Panc1 (cell line): Measurements from ENCODE around the gene SNIP1. TPM values are rescaled to one million over a fixed set of nuclear protein-coding genes. Genes with fewer than 3 reads are reported as not detected.
A peak's percentile ranks its signal among the peaks of the same experiment; 100 is the strongest.
"Not testable (repeated sequence)": the region's sequence is repeated elsewhere in the genome, so short reads cannot be mapped to it uniquely, and the experiment has no call there.

Experiments used
- ATAC-seq: fragments of 200-7000 bp; cut with Tn5 transposase; 2 replicates; pipeline ENCODE4 v1.9.1; 2020; ENCODE audit warnings: mild to moderate bottlenecking, moderate library complexity
- BruUV-seq: library from RNA; stranded (reverse); fragments of 400-500 nt; replicated peaks from 2 replicates; lab custom pipeline; 2021; lab: Mats Ljungman, UMichigan
- CTCF ChIA-PET: fragments of 300-600 bp; sonication (Branson Sonifier 250); formaldehyde crosslinking; loops from one replicate; lab custom pipeline; 2022; ENCODE audit warnings: antibody characterized with exemption; lab: Charles Lee
- POLR2A ChIA-PET: fragments of 300-600 bp; sonication (Branson Sonifier 250); formaldehyde crosslinking; loops from one replicate; lab custom pipeline; 2022; ENCODE audit warnings: antibody characterized with exemption; lab: Charles Lee
- DNase-seq: peaks from one replicate; pipeline ENCODE4 v3.0.0-alpha.2; 2010; ENCODE audit warnings: low read depth, low spot score
- H3K27ac ChIP-seq: 2 replicates; pipeline ENCODE4 v1.5.1; 2011; ENCODE audit warnings: mild to moderate bottlenecking, low read length, inconsistent platforms
- H3K27me3 ChIP-seq: fragments of 200-500 bp; sonication (Bioruptor generic); 2 replicates; pipeline ENCODE4 v1.6.0; 2014; ENCODE audit warnings: low read length, inconsistent platforms; ENCODE audit not compliant: control insufficient read depth, insufficient read depth
- H3K36me3 ChIP-seq: fragments of 200-500 bp; sonication (Bioruptor generic); 2 replicates; pipeline ENCODE4 v1.5.1; 2014; ENCODE audit warnings: inconsistent platforms, mild to moderate bottlenecking, low read length, moderate library complexity; ENCODE audit not compliant: control insufficient read depth, insufficient read depth
- H3K4me1 ChIP-seq: 2 replicates; pipeline ENCODE4 v1.5.1; 2011; ENCODE audit warnings: inconsistent platforms, mild to moderate bottlenecking, low read length, moderate library complexity; ENCODE audit not compliant: control insufficient read depth, insufficient read depth
- H3K4me3 ChIP-seq, 2 experiments: 2 replicates each; pipeline ENCODE4 v1.5.1; 2011 to 2012; ENCODE audit warnings: low read depth in 2 of 2, low read length in 2 of 2, mild to moderate bottlenecking in 2 of 2, inconsistent platforms in 1 of 2, moderate library complexity in 1 of 2
- H3K9me3 ChIP-seq: fragments of 200-500 bp; sonication (Bioruptor generic); 2 replicates; pipeline ENCODE4 v1.5.1; 2014; ENCODE audit warnings: low read depth, mild to moderate bottlenecking, inconsistent platforms, low read length, moderate library complexity; ENCODE audit not compliant: control insufficient read depth, insufficient read depth
- POLR2AphosphoS5 ChIP-seq: IDR thresholded peaks from 2 replicates; pipeline ENCODE4 v1.6.1; 2012; ENCODE audit warnings: mild to moderate bottlenecking, low read depth, low read length, moderate library complexity
- SIN3A ChIP-seq: IDR thresholded peaks from 2 replicates; pipeline ENCODE4 v1.6.1; 2012; ENCODE audit warnings: low read depth, mild to moderate bottlenecking, low read length, moderate library complexity, borderline replicate concordance; ENCODE audit not compliant: insufficient read depth
- TCF7L2 ChIP-seq: IDR thresholded peaks from 2 replicates; pipeline ENCODE4 v1.6.1; 2011; ENCODE audit warnings: mild to moderate bottlenecking, low read depth, low read length, inconsistent platforms
- in situ Hi-C: cut with HindIII; loops from 2 replicates; pipeline ENCODE4 v1.10.0; 2016; ENCODE audit warnings: low sequenced_read_pairs, low pct_unique_long_range_greater_than_20kb
- intact Hi-C: fragments of 100-400 bp; cut with micrococcal nuclease; formaldehyde crosslinking; loops from one replicate; pipeline ENCODE4 v1.10.0; 2022; ENCODE audit not compliant: unreplicated experiment
- total RNA-seq: library from RNA; stranded (reverse); gene quantifications from one replicate; pipeline ENCODE4 v1.2.1, GENCODE V29; 2021; ENCODE audit not compliant: unreplicated experiment
- TF ChIP-seq, protein P1 (sequence below), 2 experiments: IDR thresholded peaks; 2 replicates each; pipeline ENCODE4 v1.6.1; 2011 to 2012; ENCODE audit warnings: low read depth in 2 of 2, control low read depth in 1 of 2, low read length in 1 of 2, mild to moderate bottlenecking in 1 of 2, moderate library complexity in 1 of 2; ENCODE audit not compliant: insufficient read depth in 1 of 2
- TF ChIP-seq, protein P2 (sequence below): fragments of 450-650 bp; IDR thresholded peaks from 2 replicates; pipeline ENCODE4 v1.5.1; 2017; ENCODE audit warnings: mild to moderate bottlenecking

SNIP1 gene
- total RNA-seq, 1 experiment from 2014 or later, result 21.4 TPM

DNA sequence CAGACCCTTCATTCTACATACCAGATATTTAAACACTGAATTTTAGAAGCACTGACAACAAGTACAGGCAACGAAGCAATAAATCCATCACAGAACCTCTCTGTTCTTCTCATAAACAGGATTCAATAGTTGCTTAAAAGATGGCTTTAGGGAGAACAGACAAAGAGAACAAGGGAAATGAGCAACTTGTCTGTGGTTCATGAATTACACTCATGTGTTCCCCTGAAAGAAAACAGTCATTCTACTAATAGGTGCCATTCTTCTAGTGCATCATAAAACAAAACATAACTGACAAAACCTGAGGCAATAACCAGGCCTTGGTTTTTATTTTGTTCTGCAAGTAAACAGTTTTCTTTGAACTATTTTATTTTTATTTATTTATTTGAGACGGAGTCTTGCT, 34.8 kb upstream of the SNIP1 start:
- TF ChIP-seq, protein P1, sequence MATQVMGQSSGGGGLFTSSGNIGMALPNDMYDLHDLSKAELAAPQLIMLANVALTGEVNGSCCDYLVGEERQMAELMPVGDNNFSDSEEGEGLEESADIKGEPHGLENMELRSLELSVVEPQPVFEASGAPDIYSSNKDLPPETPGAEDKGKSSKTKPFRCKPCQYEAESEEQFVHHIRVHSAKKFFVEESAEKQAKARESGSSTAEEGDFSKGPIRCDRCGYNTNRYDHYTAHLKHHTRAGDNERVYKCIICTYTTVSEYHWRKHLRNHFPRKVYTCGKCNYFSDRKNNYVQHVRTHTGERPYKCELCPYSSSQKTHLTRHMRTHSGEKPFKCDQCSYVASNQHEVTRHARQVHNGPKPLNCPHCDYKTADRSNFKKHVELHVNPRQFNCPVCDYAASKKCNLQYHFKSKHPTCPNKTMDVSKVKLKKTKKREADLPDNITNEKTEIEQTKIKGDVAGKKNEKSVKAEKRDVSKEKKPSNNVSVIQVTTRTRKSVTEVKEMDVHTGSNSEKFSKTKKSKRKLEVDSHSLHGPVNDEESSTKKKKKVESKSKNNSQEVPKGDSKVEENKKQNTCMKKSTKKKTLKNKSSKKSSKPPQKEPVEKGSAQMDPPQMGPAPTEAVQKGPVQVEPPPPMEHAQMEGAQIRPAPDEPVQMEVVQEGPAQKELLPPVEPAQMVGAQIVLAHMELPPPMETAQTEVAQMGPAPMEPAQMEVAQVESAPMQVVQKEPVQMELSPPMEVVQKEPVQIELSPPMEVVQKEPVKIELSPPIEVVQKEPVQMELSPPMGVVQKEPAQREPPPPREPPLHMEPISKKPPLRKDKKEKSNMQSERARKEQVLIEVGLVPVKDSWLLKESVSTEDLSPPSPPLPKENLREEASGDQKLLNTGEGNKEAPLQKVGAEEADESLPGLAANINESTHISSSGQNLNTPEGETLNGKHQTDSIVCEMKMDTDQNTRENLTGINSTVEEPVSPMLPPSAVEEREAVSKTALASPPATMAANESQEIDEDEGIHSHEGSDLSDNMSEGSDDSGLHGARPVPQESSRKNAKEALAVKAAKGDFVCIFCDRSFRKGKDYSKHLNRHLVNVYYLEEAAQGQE (IDR thresholded peaks at IDR 0.05; ENCODE audit: insufficient read depth in 1 of 2, low read depth in 2 of 2, low read length in 1 of 2), result no peak
- TF ChIP-seq POLR2AphosphoS5 (no peak), TCF7L2 (no peak), SIN3A (no peak)
- TF ChIP-seq, protein P2, sequence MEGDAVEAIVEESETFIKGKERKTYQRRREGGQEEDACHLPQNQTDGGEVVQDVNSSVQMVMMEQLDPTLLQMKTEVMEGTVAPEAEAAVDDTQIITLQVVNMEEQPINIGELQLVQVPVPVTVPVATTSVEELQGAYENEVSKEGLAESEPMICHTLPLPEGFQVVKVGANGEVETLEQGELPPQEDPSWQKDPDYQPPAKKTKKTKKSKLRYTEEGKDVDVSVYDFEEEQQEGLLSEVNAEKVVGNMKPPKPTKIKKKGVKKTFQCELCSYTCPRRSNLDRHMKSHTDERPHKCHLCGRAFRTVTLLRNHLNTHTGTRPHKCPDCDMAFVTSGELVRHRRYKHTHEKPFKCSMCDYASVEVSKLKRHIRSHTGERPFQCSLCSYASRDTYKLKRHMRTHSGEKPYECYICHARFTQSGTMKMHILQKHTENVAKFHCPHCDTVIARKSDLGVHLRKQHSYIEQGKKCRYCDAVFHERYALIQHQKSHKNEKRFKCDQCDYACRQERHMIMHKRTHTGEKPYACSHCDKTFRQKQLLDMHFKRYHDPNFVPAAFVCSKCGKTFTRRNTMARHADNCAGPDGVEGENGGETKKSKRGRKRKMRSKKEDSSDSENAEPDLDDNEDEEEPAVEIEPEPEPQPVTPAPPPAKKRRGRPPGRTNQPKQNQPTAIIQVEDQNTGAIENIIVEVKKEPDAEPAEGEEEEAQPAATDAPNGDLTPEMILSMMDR, result no peak
- CTCF ChIA-PET, result no interaction called here
- in situ Hi-C loops, result no loop called here

DNA sequence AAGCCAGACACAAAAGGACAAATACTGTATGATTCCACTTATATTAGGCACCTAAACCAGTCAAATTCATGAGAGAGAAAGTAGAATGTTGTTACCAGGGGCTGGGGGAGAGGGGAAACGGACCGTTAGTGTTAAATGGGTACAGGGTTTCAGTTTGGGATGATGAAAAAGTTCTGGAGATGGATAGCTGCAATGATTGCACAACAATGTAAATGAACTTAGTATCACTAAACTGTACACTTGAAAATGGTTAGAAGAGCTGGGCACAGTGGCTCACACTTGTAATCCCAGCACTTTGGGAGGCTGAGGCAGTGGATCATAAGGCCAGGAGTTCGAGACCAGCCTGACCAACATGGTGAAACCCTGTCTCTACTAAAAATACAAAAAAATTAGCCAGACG, 30.5 kb upstream of the SNIP1 start:
- ATAC-seq, BruUV-seq, in situ Hi-C loops, DNase-seq, H3K27ac ChIP-seq, H3K27me3 ChIP-seq, H3K4me1 ChIP-seq, intact Hi-C loops, CTCF ChIA-PET, H3K4me3 ChIP-seq, H3K9me3 ChIP-seq: not testable (repeated sequence)
- H3K36me3 ChIP-seq, result peaks cover 54% of the 10 kb centered on the region
- POLR2A ChIA-PET, result interaction anchor here (0.7 kb wide), 1 partner anchor 395 kb away, joined by 4 read pairs; no protein-coding TSS in a partner anchor

More for the DNA sequence above, 34.8 kb upstream of the SNIP1 start:
- BruUV-seq, result no TSS peak
- peaks cover 59% of the 10 kb centered on the region for H3K36me3 ChIP-seq
- H3K4me3 ChIP-seq, result no peak overlapping the region
- ATAC-seq, result no peak
- H3K27me3 ChIP-seq, result no peaks in the 10 kb centered on the region
- intact Hi-C loops, result no loop called here
- POLR2A ChIA-PET, result interaction anchor here (0.6 kb wide), 1 partner anchor 73 kb away, joined by 3 read pairs; no protein-coding TSS in a partner anchor
- H3K9me3 ChIP-seq, result no peaks in the 10 kb centered on the region
- H3K4me1 ChIP-seq, result no peaks in the 10 kb centered on the region
- H3K27ac ChIP-seq, result no peak overlapping the region
- no peak for DNase-seq

DNA sequence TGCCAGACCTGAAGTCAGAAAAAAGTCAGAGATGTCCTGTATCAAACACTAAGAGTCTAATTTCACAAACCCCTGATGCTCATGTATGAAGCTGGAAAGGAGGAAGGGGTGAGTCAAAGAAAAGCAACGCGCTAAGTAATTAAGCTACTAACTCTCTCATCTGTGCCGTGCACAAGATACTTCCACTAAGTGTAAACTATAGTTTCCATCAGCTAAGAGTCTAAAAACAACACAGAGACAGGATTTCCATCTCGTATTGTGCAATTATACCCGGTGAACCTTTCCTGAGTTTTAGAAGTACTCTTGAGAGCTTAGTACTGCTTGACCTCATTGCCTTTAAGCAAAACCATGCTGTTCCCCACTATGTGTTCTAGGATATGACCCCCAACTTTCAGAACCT, 21.6 kb upstream of the SNIP1 start:
- Histone ChIP-seq H3K4me1 (no peaks in the 10 kb centered on the region), H3K27ac (no peak overlapping the region), H3K4me3 (no peak overlapping the region), H3K9me3 (no peaks in the 10 kb centered on the region), H3K36me3 (peaks cover 44% of the 10 kb centered on the region), H3K27me3 (no peaks in the 10 kb centered on the region)
- in situ Hi-C loops, result no loop called here
- CTCF ChIA-PET, result no interaction called here
- ATAC-seq, result no peak
- POLR2A ChIA-PET, result no interaction called here
- TSS peak; percentile 3 for BruUV-seq
- DNase-seq, result no peak
- TF ChIP-seq POLR2AphosphoS5 (no peak), TCF7L2 (no peak), SIN3A (no peak)
- TF ChIP-seq, protein P1 (IDR thresholded peaks at IDR 0.05; ENCODE audit: insufficient read depth in 1 of 2, low read depth in 2 of 2, low read length in 1 of 2), result no peak
- TF ChIP-seq, protein P2, result no peak
- intact Hi-C loops, result no loop called here
